Esophagus squamous epithelium (tissue), 4 donors: Measurements from ENCODE around the gene AFF3.

ENCODE experiments used
- POLR2A ChIP-seq, 4 donors: fragments of 450-650 bp; IDR thresholded peaks; one replicate each; pipeline ENCODE4 v1.6.1; 2017; ENCODE audit warnings: antibody characterized with exemption in 4 of 4, mild to moderate bottlenecking in 4 of 4, moderate library complexity in 3 of 4
- TF ChIP-seq, protein P1 (sequence below), 6 experiments: fragments of 450-650 bp in 4 of 6; fragments of 200-600 bp in 2 of 6; sonication (generic) in 2 of 6; IDR thresholded peaks; one replicate each; pipeline ENCODE4 v1.5.1; 2016 to 2019; ENCODE audit warnings: antibody characterized with exemption in 6 of 6, mild to moderate bottlenecking in 4 of 6, moderate library complexity in 4 of 6

DNA sequence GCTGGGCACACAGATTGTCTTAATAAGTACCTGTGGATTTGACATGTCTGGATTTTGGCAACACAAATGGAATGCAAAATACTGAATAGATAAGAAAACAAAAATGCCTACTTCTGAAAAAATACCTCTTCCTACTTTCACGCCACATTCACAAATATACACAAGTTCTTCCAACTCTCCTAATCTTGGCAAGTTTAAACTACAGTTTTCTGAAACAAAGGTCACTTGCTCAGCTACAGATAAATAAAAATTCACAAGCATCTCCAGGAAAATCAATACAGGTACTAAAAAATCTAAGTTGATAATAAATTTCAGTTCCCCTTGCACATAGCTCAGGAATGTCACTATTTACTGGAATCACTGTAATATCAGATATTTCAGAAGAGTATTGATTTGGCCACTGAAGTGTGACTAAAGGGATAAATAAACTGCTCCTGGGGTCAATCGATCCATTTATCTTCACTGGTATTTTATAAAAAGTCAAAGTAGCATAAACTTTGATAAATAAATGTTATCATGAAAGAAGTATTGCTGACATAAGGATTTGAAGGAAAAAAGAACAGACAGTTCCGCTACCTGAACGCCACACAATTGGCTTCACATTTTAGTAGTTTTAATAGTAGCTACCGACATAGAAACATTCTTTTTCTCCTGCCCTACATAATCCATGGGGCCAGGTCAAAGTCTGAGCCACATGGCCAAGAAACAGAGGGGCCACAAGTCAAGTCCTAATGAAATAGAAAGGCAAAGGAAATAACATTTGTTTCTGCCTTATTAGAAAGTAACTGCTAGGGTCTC is 243.1 kb downstream of the AFF3 start:
- TF ChIP-seq, protein P1, sequence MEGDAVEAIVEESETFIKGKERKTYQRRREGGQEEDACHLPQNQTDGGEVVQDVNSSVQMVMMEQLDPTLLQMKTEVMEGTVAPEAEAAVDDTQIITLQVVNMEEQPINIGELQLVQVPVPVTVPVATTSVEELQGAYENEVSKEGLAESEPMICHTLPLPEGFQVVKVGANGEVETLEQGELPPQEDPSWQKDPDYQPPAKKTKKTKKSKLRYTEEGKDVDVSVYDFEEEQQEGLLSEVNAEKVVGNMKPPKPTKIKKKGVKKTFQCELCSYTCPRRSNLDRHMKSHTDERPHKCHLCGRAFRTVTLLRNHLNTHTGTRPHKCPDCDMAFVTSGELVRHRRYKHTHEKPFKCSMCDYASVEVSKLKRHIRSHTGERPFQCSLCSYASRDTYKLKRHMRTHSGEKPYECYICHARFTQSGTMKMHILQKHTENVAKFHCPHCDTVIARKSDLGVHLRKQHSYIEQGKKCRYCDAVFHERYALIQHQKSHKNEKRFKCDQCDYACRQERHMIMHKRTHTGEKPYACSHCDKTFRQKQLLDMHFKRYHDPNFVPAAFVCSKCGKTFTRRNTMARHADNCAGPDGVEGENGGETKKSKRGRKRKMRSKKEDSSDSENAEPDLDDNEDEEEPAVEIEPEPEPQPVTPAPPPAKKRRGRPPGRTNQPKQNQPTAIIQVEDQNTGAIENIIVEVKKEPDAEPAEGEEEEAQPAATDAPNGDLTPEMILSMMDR (IDR thresholded peaks at IDR 0.05): no peak
- no peak for TF ChIP-seq POLR2A (IDR thresholded peaks at IDR 0.05)
